ENCODE measurements around the gene ZNF423. TPM values are rescaled to one million over a fixed set of nuclear protein-coding genes. Genes with fewer than 3 reads are reported as not detected.

ZNF423 gene
- total RNA-seq, 1 donor from 2014 or later = 11.0 TPM

GRCh38 chr16:49849037-49849753, 6.7 kb downstream of the ZNF423 start:
- no peak for DNase-seq (ENCODE audit: low spot score)

- no peak for DNase-seq (ENCODE audit: low spot score)
Measured at GRCh38 chr16:49848530-49848929, 7.4 kb downstream of the ZNF423 start.

GRCh38 chr16:49846800-49847199, 9.1 kb downstream of the ZNF423 start:
- no peak for DNase-seq (ENCODE audit: low spot score)

GRCh38 chr16:49844359-49844758, 11.6 kb downstream of the ZNF423 start:
- no peak for DNase-seq (ENCODE audit: low spot score)

GRCh38 chr16:49843758-49844157, 12.2 kb downstream of the ZNF423 start:
- DNase-seq (ENCODE audit: low spot score) = no peak

- no peak for DNase-seq (ENCODE audit: low spot score)
Measured at GRCh38 chr16:49842972-49843371, 12.9 kb downstream of the ZNF423 start.

GRCh38 chr16:49839017-49839825, 16.7 kb downstream of the ZNF423 start:
- no peak for DNase-seq (ENCODE audit: low spot score)

- no peak for DNase-seq (ENCODE audit: low spot score)
Measured at GRCh38 chr16:49838441-49839016, 17.4 kb downstream of the ZNF423 start.

GRCh38 chr16:49837688-49838410, 18.1 kb downstream of the ZNF423 start:
- no peak for DNase-seq (ENCODE audit: low spot score)

- DNase-seq (ENCODE audit: low spot score) = no peak
Measured at GRCh38 chr16:49836668-49837067, 19.2 kb downstream of the ZNF423 start.

GRCh38 chr16:49836218-49836617, 19.7 kb downstream of the ZNF423 start:
- no peak for DNase-seq (ENCODE audit: low spot score)

GRCh38 chr16:49835161-49835777, 20.6 kb downstream of the ZNF423 start:
- DNase-seq (ENCODE audit: low spot score) = no peak

GRCh38 chr16:49834531-49835151, 21.3 kb downstream of the ZNF423 start:
- no peak for DNase-seq (ENCODE audit: low spot score)

GRCh38 chr16:49833796-49834530, 21.9 kb downstream of the ZNF423 start:
- DNase-seq (ENCODE audit: low spot score) = no peak

- DNase-seq (ENCODE audit: low spot score) = peak; percentile 54
Measured at GRCh38 chr16:49833085-49833484, 22.8 kb downstream of the ZNF423 start.

- DNase-seq (ENCODE audit: low spot score) = no peak
Measured at GRCh38 chr16:49832177-49832576, 23.7 kb downstream of the ZNF423 start.

- no peak for DNase-seq (ENCODE audit: low spot score)
Measured at GRCh38 chr16:49830873-49831272, 25.0 kb downstream of the ZNF423 start.

- no peak for DNase-seq (ENCODE audit: low spot score)
Measured at GRCh38 chr16:49828533-49829267, 27.2 kb downstream of the ZNF423 start.

GRCh38 chr16:49827805-49828438, 28.0 kb downstream of the ZNF423 start:
- no peak for DNase-seq (ENCODE audit: low spot score)
